ENCODE data around the gene DLG4.
A peak's percentile ranks its signal among the peaks of the same experiment; 100 is the strongest.
"Not testable (repeated sequence)": the region's sequence is repeated elsewhere in the genome, so short reads cannot be mapped to it uniquely, and the experiment has no call there.

Gene DLG4

GRCh38 chr17:7248796-7249195, 29.2 kb upstream of the DLG4 start:
- H3K4me1 ChIP-seq (ENCODE audit: control insufficient read depth, insufficient read depth, low read length): peaks cover 15% of the 10 kb centered on the region
- peaks cover 33% of the 10 kb centered on the region for H3K36me3 ChIP-seq (ENCODE audit: control insufficient read depth, insufficient read depth, low read length)
- H3K27ac ChIP-seq (ENCODE audit: low read depth, low read length): no peak overlapping the region
- no peak overlapping the region for H3K9ac ChIP-seq (ENCODE audit: low read depth, low read length)
- no peaks in the 10 kb centered on the region for H3K9me3 ChIP-seq (ENCODE audit: control insufficient read depth, insufficient read depth, low read length)
- no peak overlapping the region for H3K4me3 ChIP-seq (ENCODE audit: low read depth, low read length)
- no peaks in the 10 kb centered on the region for H3K27me3 ChIP-seq (ENCODE audit: control insufficient read depth, insufficient read depth, low read length)

GRCh38 chr17:7246779-7247178, 27.1 kb upstream of the DLG4 start:
- Histone ChIP-seq H3K36me3 (ENCODE audit: control insufficient read depth, insufficient read depth, low read length) (peaks cover 31% of the 10 kb centered on the region), H3K9me3 (ENCODE audit: control insufficient read depth, insufficient read depth, low read length) (no peaks in the 10 kb centered on the region), H3K27me3 (ENCODE audit: control insufficient read depth, insufficient read depth, low read length) (no peaks in the 10 kb centered on the region), H3K4me1 (ENCODE audit: control insufficient read depth, insufficient read depth, low read length) (peaks cover 12% of the 10 kb centered on the region), H3K9ac (ENCODE audit: low read depth, low read length) (no peak overlapping the region), H3K4me3 (ENCODE audit: low read depth, low read length) (no peak overlapping the region), H3K27ac (ENCODE audit: low read depth, low read length) (no peak overlapping the region)

DNA sequence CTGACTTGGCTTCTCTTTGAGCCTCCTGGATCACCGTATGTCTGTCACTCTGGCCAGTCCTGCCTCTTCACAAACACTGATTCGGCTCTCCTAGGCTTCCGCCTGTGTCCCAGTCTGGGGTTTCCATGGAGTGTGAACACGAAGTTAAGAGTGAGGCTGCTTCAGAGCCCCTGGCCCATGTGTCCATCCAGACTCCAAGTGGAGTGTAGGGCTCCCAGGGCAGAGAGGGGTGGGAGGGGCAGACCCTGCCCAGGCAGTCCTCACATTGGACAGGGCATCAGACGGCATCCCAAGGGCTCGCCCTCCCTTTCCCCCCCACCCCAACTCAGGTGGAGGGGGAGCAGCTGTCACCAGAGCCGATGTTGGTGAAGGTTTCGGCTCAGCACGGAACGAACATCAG, 24.2 kb upstream of the DLG4 start:
- not testable (repeated sequence) for H3K27ac ChIP-seq (ENCODE audit: low read depth, low read length); H3K4me3 ChIP-seq (ENCODE audit: low read depth, low read length); H3K27me3 ChIP-seq (ENCODE audit: control insufficient read depth, insufficient read depth, low read length); H3K9me3 ChIP-seq (ENCODE audit: control insufficient read depth, insufficient read depth, low read length); H3K4me1 ChIP-seq (ENCODE audit: control insufficient read depth, insufficient read depth, low read length); H3K9ac ChIP-seq (ENCODE audit: low read depth, low read length)
- H3K36me3 ChIP-seq (ENCODE audit: control insufficient read depth, insufficient read depth, low read length): peaks cover 42% of the 10 kb centered on the region

- Histone ChIP-seq H3K4me3 (ENCODE audit: low read depth, low read length) (peak overlapping the region; percentile 69), H3K27ac (ENCODE audit: low read depth, low read length) (peak overlapping the region; percentile 69), H3K36me3 (ENCODE audit: control insufficient read depth, insufficient read depth, low read length) (peaks cover 42% of the 10 kb centered on the region), H3K9me3 (ENCODE audit: control insufficient read depth, insufficient read depth, low read length) (no peaks in the 10 kb centered on the region), H3K9ac (ENCODE audit: low read depth, low read length) (no peak overlapping the region; the same call in 1 of the 2 replicates), H3K27me3 (ENCODE audit: control insufficient read depth, insufficient read depth, low read length) (no peaks in the 10 kb centered on the region), H3K4me1 (ENCODE audit: control insufficient read depth, insufficient read depth, low read length) (peaks cover 9% of the 10 kb centered on the region)
Measured at GRCh38 chr17:7243453-7243729, 23.8 kb upstream of the DLG4 start.

GRCh38 chr17:7242717-7243452, 23.2 kb upstream of the DLG4 start:
- peaks cover 9% of the 10 kb centered on the region for H3K4me1 ChIP-seq (ENCODE audit: control insufficient read depth, insufficient read depth, low read length)
- H3K27me3 ChIP-seq (ENCODE audit: control insufficient read depth, insufficient read depth, low read length): no peaks in the 10 kb centered on the region
- H3K27ac ChIP-seq (ENCODE audit: low read depth, low read length): peak overlapping the region; percentile 88
- H3K9me3 ChIP-seq (ENCODE audit: control insufficient read depth, insufficient read depth, low read length): no peaks in the 10 kb centered on the region
- H3K4me3 ChIP-seq (ENCODE audit: low read depth, low read length): peak overlapping the region; percentile 69
- H3K9ac ChIP-seq (ENCODE audit: low read depth, low read length): peak overlapping the region; percentile 68
- peaks cover 42% of the 10 kb centered on the region for H3K36me3 ChIP-seq (ENCODE audit: control insufficient read depth, insufficient read depth, low read length)

DNA sequence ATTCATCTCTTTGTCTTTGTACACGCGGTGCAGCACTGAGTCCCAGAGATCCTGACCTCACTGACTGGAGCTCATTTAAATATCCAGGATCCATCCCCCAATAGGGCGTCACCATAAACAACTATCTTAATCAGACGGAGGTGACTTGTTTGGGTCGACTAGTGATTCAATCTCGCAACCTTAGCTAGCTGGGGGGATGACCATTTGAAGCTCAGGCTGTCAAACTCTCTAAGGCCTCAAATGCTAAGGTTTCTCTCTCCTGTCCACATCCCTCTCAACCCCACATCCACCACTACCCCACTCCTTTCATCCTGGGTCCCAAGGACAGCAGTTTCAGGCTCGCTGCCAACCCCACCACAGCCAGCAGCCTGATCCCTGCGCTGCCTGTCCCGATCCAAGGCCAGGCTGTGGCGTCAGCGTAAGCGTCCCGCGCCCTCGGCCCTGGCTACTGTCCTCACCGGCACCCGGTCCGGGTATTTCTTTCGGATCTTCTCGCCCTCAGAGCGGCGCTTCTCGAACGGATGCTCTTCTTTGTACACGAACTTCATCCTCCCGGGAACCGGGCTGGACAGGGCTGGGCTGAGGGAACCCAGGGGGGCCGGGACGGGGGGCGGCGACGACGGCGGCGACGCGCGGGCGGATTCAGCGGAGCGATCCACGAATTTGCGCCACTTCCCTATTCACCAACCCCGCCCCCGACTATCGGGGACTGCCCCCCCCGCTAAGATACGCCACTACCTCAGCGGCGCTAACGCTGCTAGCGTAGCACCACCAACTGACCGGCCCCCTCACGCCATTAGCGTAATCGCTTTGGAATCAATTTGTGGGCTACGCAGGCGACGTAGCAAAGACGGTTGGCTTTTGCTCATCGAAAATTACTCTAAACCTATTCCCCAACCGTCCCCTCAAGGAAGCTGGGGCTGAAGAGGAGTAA, 22.4 kb upstream of the DLG4 start, which contains the start of gene GABARAP:
Gene GABARAP (minus strand): TSS at position 667 of the 934 bp plus-strand sequence. CDS start 119 bp downstream, at position 548.
- Histone ChIP-seq H3K9ac (ENCODE audit: low read depth, low read length) (peak within 1 kb of the TSS; percentile 78), H3K4me1 (ENCODE audit: control insufficient read depth, insufficient read depth, low read length) (peaks cover 14% of the 10 kb centered on the region), H3K27ac (ENCODE audit: low read depth, low read length) (peak within 1 kb of the TSS; percentile 88), H3K27me3 (ENCODE audit: control insufficient read depth, insufficient read depth, low read length) (no peaks in the 10 kb centered on the region), H3K4me3 (ENCODE audit: low read depth, low read length) (peak within 1 kb of the TSS; percentile 69), H3K36me3 (ENCODE audit: control insufficient read depth, insufficient read depth, low read length) (peaks cover 43% of the 10 kb centered on the region), H3K9me3 (ENCODE audit: control insufficient read depth, insufficient read depth, low read length) (no peaks in the 10 kb centered on the region)

DNA sequence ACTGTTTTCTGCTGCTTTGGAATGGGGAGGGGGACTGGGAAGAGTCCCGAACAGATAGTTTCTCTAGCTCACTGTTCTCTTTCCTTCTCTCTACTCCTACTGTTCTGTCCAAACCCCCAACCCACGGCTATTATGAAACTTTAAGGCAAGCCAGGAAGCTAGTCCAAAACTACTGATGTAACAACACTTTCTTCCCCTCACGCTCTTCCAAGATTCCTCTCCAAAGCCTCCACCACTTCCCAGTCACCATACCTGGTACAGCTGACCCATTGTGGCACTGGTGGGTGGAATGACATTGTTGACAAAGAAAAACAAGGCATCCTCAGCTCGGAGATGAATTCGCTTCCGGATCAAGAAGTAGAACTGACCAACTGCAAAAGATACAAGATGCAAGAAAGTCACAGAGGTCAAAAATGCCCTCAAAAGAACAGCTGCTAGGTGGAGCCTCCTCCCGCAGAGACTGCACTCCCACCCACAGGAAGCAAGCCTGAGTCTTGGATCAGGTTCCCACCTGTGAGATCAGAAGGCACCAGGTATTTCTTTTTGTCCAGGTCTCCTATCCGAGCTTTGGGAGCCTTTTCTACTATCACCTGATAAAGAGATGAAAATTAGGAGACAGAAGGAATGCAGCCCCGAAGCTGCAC, 21.6 kb upstream of the DLG4 start:
- Histone ChIP-seq H3K4me3 (ENCODE audit: low read depth, low read length) (peak overlapping the region; percentile 69), H3K36me3 (ENCODE audit: control insufficient read depth, insufficient read depth, low read length) (peaks cover 43% of the 10 kb centered on the region), H3K4me1 (ENCODE audit: control insufficient read depth, insufficient read depth, low read length) (peaks cover 14% of the 10 kb centered on the region), H3K9me3 (ENCODE audit: control insufficient read depth, insufficient read depth, low read length) (no peaks in the 10 kb centered on the region), H3K27ac (ENCODE audit: low read depth, low read length) (peak overlapping the region; percentile 88), H3K27me3 (ENCODE audit: control insufficient read depth, insufficient read depth, low read length) (no peaks in the 10 kb centered on the region), H3K9ac (ENCODE audit: low read depth, low read length) (peak overlapping the region; percentile 78)

DNA sequence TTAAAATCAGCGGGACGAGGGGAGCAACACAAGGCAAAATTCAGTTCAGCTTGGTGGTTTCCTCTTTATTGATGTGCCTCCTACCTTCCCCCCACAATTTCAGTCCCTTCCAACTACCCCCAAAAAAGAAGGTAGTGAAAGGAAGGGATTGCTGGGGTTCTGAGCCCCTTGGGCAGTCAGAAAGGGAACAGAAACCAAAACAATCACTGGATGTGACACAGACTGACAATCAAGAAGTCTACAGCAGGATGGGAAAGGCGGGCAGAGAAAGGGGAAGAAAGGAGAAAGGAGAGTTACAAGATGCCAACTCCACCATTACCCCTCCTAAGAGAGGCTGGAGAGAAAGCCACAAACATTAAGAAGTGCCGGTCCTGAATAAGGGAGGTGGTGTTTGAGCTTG, 20.7 kb upstream of the DLG4 start:
- H3K4me3 ChIP-seq (ENCODE audit: low read depth, low read length): peak overlapping the region; percentile 69; the same call in 1 of the 2 replicates
- no peak overlapping the region for H3K9ac ChIP-seq (ENCODE audit: low read depth, low read length)
- H3K4me1 ChIP-seq (ENCODE audit: control insufficient read depth, insufficient read depth, low read length): peaks cover 14% of the 10 kb centered on the region

GRCh38 chr17:7239091-7240027, 19.7 kb upstream of the DLG4 start, which contains the start of gene PHF23:
TSS of gene PHF23 (minus strand) at chr17:7239457. CDS start at chr17:7239279, 178 bp downstream.
- H3K4me3 ChIP-seq (ENCODE audit: low read depth, low read length): peak within 1 kb of the TSS; percentile 88
- no peaks in the 10 kb centered on the region for H3K9me3 ChIP-seq (ENCODE audit: control insufficient read depth, insufficient read depth, low read length)
- H3K4me1 ChIP-seq (ENCODE audit: control insufficient read depth, insufficient read depth, low read length): peaks cover 14% of the 10 kb centered on the region
- H3K27me3 ChIP-seq (ENCODE audit: control insufficient read depth, insufficient read depth, low read length): no peaks in the 10 kb centered on the region
- peaks cover 46% of the 10 kb centered on the region for H3K36me3 ChIP-seq (ENCODE audit: control insufficient read depth, insufficient read depth, low read length)
- H3K27ac ChIP-seq (ENCODE audit: low read depth, low read length): peak within 1 kb of the TSS; percentile 92
- peak within 1 kb of the TSS; percentile 82 for H3K9ac ChIP-seq (ENCODE audit: low read depth, low read length)

More for the DNA sequence above, 20.7 kb upstream of the DLG4 start:
- Histone ChIP-seq H3K36me3 (ENCODE audit: control insufficient read depth, insufficient read depth, low read length) (peaks cover 45% of the 10 kb centered on the region), H3K27me3 (ENCODE audit: control insufficient read depth, insufficient read depth, low read length) (no peaks in the 10 kb centered on the region), H3K9me3 (ENCODE audit: control insufficient read depth, insufficient read depth, low read length) (no peaks in the 10 kb centered on the region), H3K27ac (ENCODE audit: low read depth, low read length) (no peak overlapping the region)

Measured in HUES48 (cell line).